ENCODE results near the gene SUN1. TPM values are rescaled to one million over a fixed set of nuclear protein-coding genes. Genes with fewer than 3 reads are reported as not detected.
A peak's percentile ranks its signal among the peaks of the same experiment; 100 is the strongest.

Gene SUN1
- total RNA-seq, 1 experiment from 2014 or later: 126 TPM

GRCh38 chr7:821688-822087 lies 10.6 kb upstream of the SUN1 start:
- no TSS peak for BruUV-seq (replicated peaks)
- Mint-ChIP-seq H3K9me3 (ENCODE audit: unreplicated experiment) (no peaks in the 10 kb centered on the region), H3K27ac (ENCODE audit: low read depth, unreplicated experiment) (no peak overlapping the region), H3K27me3 (ENCODE audit: insufficient read depth, unreplicated experiment) (no peaks in the 10 kb centered on the region), H3K4me1 (ENCODE audit: insufficient read depth, unreplicated experiment) (peaks cover 37% of the 10 kb centered on the region), H3K36me3 (ENCODE audit: insufficient read depth, unreplicated experiment) (peaks cover 38% of the 10 kb centered on the region), H3K4me3 (ENCODE audit: unreplicated experiment) (no peak overlapping the region)
- TF ChIP-seq CTCF (IDR thresholded peaks at IDR 0.05; ENCODE audit: unreplicated experiment): no peak
- intact Hi-C loops (cut with micrococcal nuclease): no loop called here
- DNase-seq (ENCODE audit: unreplicated experiment): no peak
- ChIA-PET POLR2A (interaction anchor here (0.7 to 0.8 kb wide), 2 partner anchors 52 to 54 kb away, joined by 3 to 4 read pairs; no protein-coding TSS in a partner anchor), CTCF (no interaction called here)

GRCh38 chr7:822692-823276 lies 9.5 kb upstream of the SUN1 start:
- H3K27ac Mint-ChIP-seq (ENCODE audit: low read depth, unreplicated experiment): peak overlapping the region; percentile 84
- no TSS peak for BruUV-seq (replicated peaks)
- peaks cover 44% of the 10 kb centered on the region for H3K36me3 Mint-ChIP-seq (ENCODE audit: insufficient read depth, unreplicated experiment)
- no peaks in the 10 kb centered on the region for H3K9me3 Mint-ChIP-seq (ENCODE audit: unreplicated experiment)
- no peaks in the 10 kb centered on the region for H3K27me3 Mint-ChIP-seq (ENCODE audit: insufficient read depth, unreplicated experiment)
- peaks cover 33% of the 10 kb centered on the region for H3K4me1 Mint-ChIP-seq (ENCODE audit: insufficient read depth, unreplicated experiment)
- no peak overlapping the region for H3K4me3 Mint-ChIP-seq (ENCODE audit: unreplicated experiment)
- ChIA-PET CTCF (interaction anchor here (1.2 kb wide), 1 partner anchor 13 kb away, joined by 7 read pairs; no protein-coding TSS in a partner anchor), POLR2A (interaction anchor here (0.9 kb wide), 1 partner anchor 9 kb away, joined by 3 read pairs; no protein-coding TSS in a partner anchor)
- DNase-seq (ENCODE audit: unreplicated experiment): no peak
- intact Hi-C loops (cut with micrococcal nuclease): no loop called here
- TF ChIP-seq CTCF (IDR thresholded peaks at IDR 0.05; ENCODE audit: unreplicated experiment): no peak

GRCh38 chr7:823649-824048 lies 8.6 kb upstream of the SUN1 start:
- intact Hi-C loops (cut with micrococcal nuclease): no loop called here
- DNase-seq (ENCODE audit: unreplicated experiment): no peak
- Mint-ChIP-seq H3K27me3 (ENCODE audit: insufficient read depth, unreplicated experiment) (no peaks in the 10 kb centered on the region), H3K36me3 (ENCODE audit: insufficient read depth, unreplicated experiment) (peaks cover 44% of the 10 kb centered on the region), H3K27ac (ENCODE audit: low read depth, unreplicated experiment) (peak overlapping the region; percentile 84), H3K4me3 (ENCODE audit: unreplicated experiment) (no peak overlapping the region), H3K4me1 (ENCODE audit: insufficient read depth, unreplicated experiment) (peaks cover 26% of the 10 kb centered on the region), H3K9me3 (ENCODE audit: unreplicated experiment) (no peaks in the 10 kb centered on the region)
- TF ChIP-seq CTCF (IDR thresholded peaks at IDR 0.05; ENCODE audit: unreplicated experiment): no peak
- ChIA-PET POLR2A (no interaction called here), CTCF (no interaction called here)
- no TSS peak for BruUV-seq (replicated peaks)

GRCh38 chr7:824081-824480 lies 8.2 kb upstream of the SUN1 start:
- no peaks in the 10 kb centered on the region for H3K9me3 Mint-ChIP-seq (ENCODE audit: unreplicated experiment)
- POLR2A ChIA-PET: interaction anchor here (2.2 kb wide), 1 partner anchor 7 kb away, joined by 10 read pairs; no protein-coding TSS in a partner anchor
- CTCF ChIA-PET: no interaction called here
- no peak overlapping the region for H3K4me3 Mint-ChIP-seq (ENCODE audit: unreplicated experiment)
- H3K4me1 Mint-ChIP-seq (ENCODE audit: insufficient read depth, unreplicated experiment): peaks cover 26% of the 10 kb centered on the region
- peaks cover 41% of the 10 kb centered on the region for H3K36me3 Mint-ChIP-seq (ENCODE audit: insufficient read depth, unreplicated experiment)
- intact Hi-C loops (cut with micrococcal nuclease): no loop called here
- BruUV-seq (replicated peaks): no TSS peak
- H3K27me3 Mint-ChIP-seq (ENCODE audit: insufficient read depth, unreplicated experiment): no peaks in the 10 kb centered on the region
- H3K27ac Mint-ChIP-seq (ENCODE audit: low read depth, unreplicated experiment): peak overlapping the region; percentile 84
- TF ChIP-seq CTCF (IDR thresholded peaks at IDR 0.05; ENCODE audit: unreplicated experiment): no peak
- DNase-seq (ENCODE audit: unreplicated experiment): no peak

Measured in MCF 10A (cell line).